ENCODE data around the gene TBCB. TPM values are rescaled to one million over a fixed set of nuclear protein-coding genes. Genes with fewer than 3 reads are reported as not detected.

The TBCB gene
- total RNA-seq, 5 donors from 2014 or later (not counting 1 experiment from before 2014, with no cell fraction given): 111 to 179 (median 150) TPM

- Mint-ChIP-seq H3K27me3 (no peaks in the 10 kb centered on the region), H3K9me3 (no peaks in the 10 kb centered on the region), H3K4me1 (no peaks in the 10 kb centered on the region), H3K27ac (no peak overlapping the region), H3K36me3 (peaks cover 4% of the 10 kb centered on the region), H3K4me3 (no peak overlapping the region)
- Histone ChIP-seq H3K4me3 (ENCODE audit: control insufficient read depth in 1 of 2, extremely low read depth in 1 of 2, low read length in 1 of 2) (no peak overlapping the region), H3K36me3 (ENCODE audit: control insufficient read depth in 2 of 2, extremely low read depth in 1 of 2, insufficient read depth in 1 of 2, low read length in 1 of 2) (peaks cover 1 to 5% of the 10 kb centered on the region in 2 donors), H3K27ac (ENCODE audit: low read length) (no peak overlapping the region), H3K27me3 (replicated peaks in 1 of 2; ENCODE audit: control insufficient read depth in 2 of 2, extremely low read depth in 1 of 2, insufficient read depth in 2 of 2, low read length in 1 of 2) (no peaks in the 10 kb centered on the region), H3K9me3 (no peaks in the 10 kb centered on the region), H3K4me1 (ENCODE audit: control insufficient read depth in 1 of 2, extremely low read depth in 1 of 2, insufficient read depth in 2 of 2, low read length in 2 of 2) (no peaks in the 10 kb centered on the region)
- DNase-seq (no peak), ATAC-seq (replicated peaks in 1 of 4) (no peak)
- ChIA-PET POLR2A (no interaction called here), CTCF (no interaction called here)
- WGBS (ENCODE audit: insufficient coverage): 100% methylated on average over 1 of the region's 3 CpGs
These were observed 33.9 kb upstream of the TBCB start for GRCh38 chr19:36081385-36081784.

GRCh38 chr19:36081894-36082293 is 33.4 kb upstream of the TBCB start:
- no peak overlapping the region for H3K27ac Mint-ChIP-seq
- Histone ChIP-seq H3K4me1 (ENCODE audit: control insufficient read depth in 1 of 2, extremely low read depth in 1 of 2, insufficient read depth in 2 of 2, low read length in 2 of 2) (no peaks in the 10 kb centered on the region), H3K36me3 (ENCODE audit: control insufficient read depth in 2 of 2, extremely low read depth in 1 of 2, insufficient read depth in 1 of 2, low read length in 1 of 2) (peaks cover 2 to 5% of the 10 kb centered on the region in 2 donors), H3K27me3 (replicated peaks in 1 of 2; ENCODE audit: control insufficient read depth in 2 of 2, extremely low read depth in 1 of 2, insufficient read depth in 2 of 2, low read length in 1 of 2) (no peaks in the 10 kb centered on the region), H3K4me3 (ENCODE audit: control insufficient read depth in 1 of 2, extremely low read depth in 1 of 2, low read length in 1 of 2) (no peak overlapping the region), H3K27ac (ENCODE audit: low read length) (no peak overlapping the region), H3K9me3 (no peaks in the 10 kb centered on the region)
- ChIA-PET CTCF (interaction anchor here in 1 of 2 donors (0.6 kb wide), 1 partner anchor 96 kb away, joined by 3 read pairs; no protein-coding TSS in a partner anchor), POLR2A (no interaction called here)
- H3K9me3 Mint-ChIP-seq: no peaks in the 10 kb centered on the region
- H3K4me1 Mint-ChIP-seq: no peaks in the 10 kb centered on the region
- no peak for ATAC-seq (replicated peaks in 1 of 4)
- peaks cover 4% of the 10 kb centered on the region for H3K36me3 Mint-ChIP-seq
- H3K4me3 Mint-ChIP-seq: no peak overlapping the region
- no peaks in the 10 kb centered on the region for H3K27me3 Mint-ChIP-seq
- WGBS (ENCODE audit: insufficient coverage): 100% methylated on average over 4 of the region's 7 CpGs
- DNase-seq: no peak

DNA sequence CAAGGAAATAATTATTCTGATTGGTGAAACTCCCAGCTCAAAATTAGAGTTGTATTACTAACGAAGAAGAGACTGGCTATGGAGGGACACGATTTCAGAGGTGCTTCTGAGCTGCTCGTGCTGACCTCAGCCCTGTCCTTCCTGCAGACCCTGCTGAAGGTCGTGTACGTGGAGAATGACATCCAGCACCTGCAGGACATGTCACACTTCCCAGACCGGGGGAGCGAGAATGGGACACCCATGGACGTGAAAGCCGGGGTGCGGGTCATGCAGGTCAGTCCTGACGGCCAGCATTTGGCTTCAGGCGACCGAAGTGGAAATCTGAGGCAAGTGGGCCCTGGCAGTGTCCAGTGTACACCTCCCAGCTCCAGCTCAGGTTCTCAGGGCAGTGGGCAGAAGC is 32.4 kb upstream of the TBCB start:
- H3K27me3 ChIP-seq (replicated peaks in 1 of 2; ENCODE audit: control insufficient read depth in 2 of 2, extremely low read depth in 1 of 2, insufficient read depth in 2 of 2, low read length in 1 of 2): no peaks in the 10 kb centered on the region
- H3K4me3 ChIP-seq (ENCODE audit: control insufficient read depth in 1 of 2, extremely low read depth in 1 of 2, low read length in 1 of 2): no peak overlapping the region
- Mint-ChIP-seq H3K9me3 (no peaks in the 10 kb centered on the region), H3K27ac (no peak overlapping the region), H3K4me1 (no peaks in the 10 kb centered on the region), H3K36me3 (peaks cover 4% of the 10 kb centered on the region), H3K4me3 (no peak overlapping the region), H3K27me3 (no peaks in the 10 kb centered on the region)
- peaks cover 2 to 5% of the 10 kb centered on the region in 2 donors for H3K36me3 ChIP-seq (ENCODE audit: control insufficient read depth in 2 of 2, extremely low read depth in 1 of 2, insufficient read depth in 1 of 2, low read length in 1 of 2)
- H3K9me3 ChIP-seq: no peaks in the 10 kb centered on the region
- WGBS (ENCODE audit: insufficient coverage): 97% methylated on average over 11 of the region's 13 CpGs
- DNase-seq (no peak), ATAC-seq (replicated peaks in 1 of 4) (no peak)
- H3K4me1 ChIP-seq (ENCODE audit: control insufficient read depth in 1 of 2, extremely low read depth in 1 of 2, insufficient read depth in 2 of 2, low read length in 2 of 2): no peaks in the 10 kb centered on the region
- ChIA-PET POLR2A (interaction anchor here in 1 of 2 donors (0.6 kb wide), 1 partner anchor 68 kb away, joined by 3 read pairs; no protein-coding TSS in a partner anchor), CTCF (no interaction called here)
- no peak overlapping the region for H3K27ac ChIP-seq (ENCODE audit: low read length)

DNA sequence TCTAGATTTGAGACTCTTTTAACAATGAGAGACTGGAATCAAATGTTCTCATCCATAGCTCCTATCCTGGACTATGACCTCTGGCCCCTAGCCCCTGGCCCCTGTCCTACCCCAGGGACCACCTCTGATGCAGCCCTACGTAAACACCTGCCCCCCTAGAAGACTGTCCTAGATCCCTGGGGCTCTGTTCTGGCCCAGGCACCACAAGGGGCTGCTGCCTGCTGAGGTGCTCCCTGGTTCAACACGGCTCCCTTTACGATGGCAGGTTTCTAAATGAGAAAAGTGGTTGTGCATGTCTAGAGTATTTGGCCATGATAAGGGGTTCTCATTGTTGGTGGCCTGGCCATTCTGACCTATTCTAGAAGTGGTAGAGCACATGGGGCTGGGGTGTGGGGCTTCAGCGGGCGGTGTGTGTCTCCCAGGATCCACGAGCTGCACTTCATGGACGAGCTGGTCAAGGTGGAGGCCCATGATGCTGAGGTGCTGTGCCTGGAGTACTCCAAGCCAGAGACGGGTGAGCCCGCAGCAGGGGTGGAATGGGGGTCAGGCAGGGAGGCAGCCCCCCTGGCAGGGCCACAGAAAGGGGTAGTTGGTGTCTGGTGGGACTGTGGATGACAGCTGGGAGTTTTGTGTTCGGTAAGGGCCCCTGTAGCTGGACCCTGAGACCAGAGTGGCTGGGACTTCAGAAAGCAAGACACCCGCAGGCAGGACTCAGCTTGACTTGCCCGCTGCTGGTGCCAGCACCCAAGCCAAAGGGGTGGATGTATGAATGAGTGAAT is 30.8 kb upstream of the TBCB start:
- no peaks in the 10 kb centered on the region for H3K9me3 ChIP-seq
- DNase-seq: no peak
- POLR2A ChIA-PET: no interaction called here

DNA sequence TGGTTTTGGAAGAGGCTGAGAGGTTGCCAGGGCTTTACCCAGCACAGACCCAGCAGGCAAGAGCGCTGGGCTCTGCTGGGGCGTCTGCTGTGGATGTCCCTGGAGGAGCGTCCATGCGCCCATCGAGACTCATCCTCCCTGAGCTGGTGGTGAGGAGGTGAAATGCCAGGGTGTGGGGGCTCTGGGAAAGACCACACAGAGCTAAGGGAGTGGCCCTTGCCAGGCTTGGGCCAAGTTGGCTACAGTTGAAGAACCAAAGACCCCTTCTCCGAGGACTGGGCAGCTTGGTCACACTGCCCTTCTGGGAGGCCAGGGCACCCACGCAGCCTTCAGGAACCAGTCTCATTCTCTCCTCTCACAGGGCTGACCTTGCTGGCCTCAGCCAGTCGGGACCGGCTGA is 28.9 kb upstream of the TBCB start:
- H3K4me1 ChIP-seq (ENCODE audit: control insufficient read depth in 1 of 2, extremely low read depth in 1 of 2, insufficient read depth in 2 of 2, low read length in 2 of 2): no peaks in the 10 kb centered on the region
- H3K36me3 ChIP-seq (ENCODE audit: control insufficient read depth in 2 of 2, extremely low read depth in 1 of 2, insufficient read depth in 1 of 2, low read length in 1 of 2): peaks cover 2 to 5% of the 10 kb centered on the region in 2 donors
- Mint-ChIP-seq H3K4me3 (no peak overlapping the region), H3K27ac (no peak overlapping the region), H3K27me3 (no peaks in the 10 kb centered on the region), H3K36me3 (peaks cover 4% of the 10 kb centered on the region), H3K9me3 (no peaks in the 10 kb centered on the region), H3K4me1 (no peaks in the 10 kb centered on the region)
- no peak overlapping the region for H3K27ac ChIP-seq (ENCODE audit: low read length)
- DNase-seq (no peak), ATAC-seq (replicated peaks in 1 of 4) (no peak)
- ChIA-PET CTCF (no interaction called here), POLR2A (no interaction called here)
- H3K9me3 ChIP-seq: no peaks in the 10 kb centered on the region
- H3K4me3 ChIP-seq (ENCODE audit: control insufficient read depth in 1 of 2, extremely low read depth in 1 of 2, low read length in 1 of 2): no peak overlapping the region
- WGBS (ENCODE audit: insufficient coverage): 100% methylated on average over 5 of the region's 9 CpGs
- H3K27me3 ChIP-seq (replicated peaks in 1 of 2; ENCODE audit: control insufficient read depth in 2 of 2, extremely low read depth in 1 of 2, insufficient read depth in 2 of 2, low read length in 1 of 2): no peaks in the 10 kb centered on the region

More for the DNA sequence above, 30.8 kb upstream of the TBCB start:
- H3K36me3 ChIP-seq (ENCODE audit: control insufficient read depth in 2 of 2, extremely low read depth in 1 of 2, insufficient read depth in 1 of 2, low read length in 1 of 2): peaks cover 2 to 5% of the 10 kb centered on the region in 2 donors
- H3K36me3 Mint-ChIP-seq: peaks cover 4% of the 10 kb centered on the region
- no peak overlapping the region for H3K27ac Mint-ChIP-seq
- H3K4me1 Mint-ChIP-seq: no peaks in the 10 kb centered on the region
- ATAC-seq (replicated peaks in 1 of 4): no peak
- H3K4me3 ChIP-seq (ENCODE audit: control insufficient read depth in 1 of 2, extremely low read depth in 1 of 2, low read length in 1 of 2): no peak overlapping the region
- H3K27me3 Mint-ChIP-seq: no peaks in the 10 kb centered on the region
- H3K9me3 Mint-ChIP-seq: no peaks in the 10 kb centered on the region
- no peaks in the 10 kb centered on the region for H3K4me1 ChIP-seq (ENCODE audit: control insufficient read depth in 1 of 2, extremely low read depth in 1 of 2, insufficient read depth in 2 of 2, low read length in 2 of 2)
- H3K27me3 ChIP-seq (replicated peaks in 1 of 2; ENCODE audit: control insufficient read depth in 2 of 2, extremely low read depth in 1 of 2, insufficient read depth in 2 of 2, low read length in 1 of 2): no peaks in the 10 kb centered on the region
- H3K27ac ChIP-seq (ENCODE audit: low read length): no peak overlapping the region
- 100% methylated on average over 10 of the region's 12 CpGs for WGBS (ENCODE audit: insufficient coverage)
- CTCF ChIA-PET: no interaction called here
- H3K4me3 Mint-ChIP-seq: no peak overlapping the region

- POLR2A ChIA-PET: interaction anchor here in 1 of 2 donors (0.5 kb wide), 1 partner anchor 36 kb away, joined by 3 read pairs; no protein-coding TSS in a partner anchor
- no peak overlapping the region for H3K27ac ChIP-seq (ENCODE audit: low read length)
- Mint-ChIP-seq H3K27ac (no peak overlapping the region), H3K36me3 (no peaks in the 10 kb centered on the region), H3K4me3 (no peak overlapping the region), H3K27me3 (no peaks in the 10 kb centered on the region), H3K9me3 (no peaks in the 10 kb centered on the region), H3K4me1 (peaks cover 0 to 13% (median 10%) of the 10 kb centered on the region in 3 donors)
- H3K9me3 ChIP-seq: no peaks in the 10 kb centered on the region
- no peaks in the 10 kb centered on the region for H3K27me3 ChIP-seq (replicated peaks in 1 of 2; ENCODE audit: control insufficient read depth in 2 of 2, extremely low read depth in 1 of 2, insufficient read depth in 2 of 2, low read length in 1 of 2)
- ATAC-seq (replicated peaks in 1 of 4) (no peak), DNase-seq (no peak)
- CTCF ChIA-PET: no interaction called here
- no peak overlapping the region for H3K4me3 ChIP-seq (ENCODE audit: control insufficient read depth in 1 of 2, extremely low read depth in 1 of 2, low read length in 1 of 2)
- peaks cover 0 to 2% of the 10 kb centered on the region in 2 donors for H3K36me3 ChIP-seq (ENCODE audit: control insufficient read depth in 2 of 2, extremely low read depth in 1 of 2, insufficient read depth in 1 of 2, low read length in 1 of 2)
- peaks cover 0 to 14% of the 10 kb centered on the region in 2 experiments for H3K4me1 ChIP-seq (ENCODE audit: control insufficient read depth in 1 of 2, extremely low read depth in 1 of 2, insufficient read depth in 2 of 2, low read length in 2 of 2)
- WGBS (ENCODE audit: insufficient coverage): 100% methylated on average over 2 of the region's 5 CpGs
These were observed 25.4 kb upstream of the TBCB start for GRCh38 chr19:36089847-36090246.
